GM19463 (cell line): ENCODE measurements around the gene ZBTB3.
A peak's percentile ranks its signal among the peaks of the same experiment; 100 is the strongest.
"Not testable (repeated sequence)": the region's sequence is repeated elsewhere in the genome, so short reads cannot be mapped to it uniquely, and the experiment has no call there.

Experiments used
- ATAC-seq: cut with Tn5 transposase; IDR thresholded peaks from one replicate; pipeline ENCODE4 v1.9.1; 2021; ENCODE audit warnings: mild to moderate bottlenecking, moderate library complexity; ENCODE audit not compliant: unreplicated experiment

ZBTB3 gene

DNA sequence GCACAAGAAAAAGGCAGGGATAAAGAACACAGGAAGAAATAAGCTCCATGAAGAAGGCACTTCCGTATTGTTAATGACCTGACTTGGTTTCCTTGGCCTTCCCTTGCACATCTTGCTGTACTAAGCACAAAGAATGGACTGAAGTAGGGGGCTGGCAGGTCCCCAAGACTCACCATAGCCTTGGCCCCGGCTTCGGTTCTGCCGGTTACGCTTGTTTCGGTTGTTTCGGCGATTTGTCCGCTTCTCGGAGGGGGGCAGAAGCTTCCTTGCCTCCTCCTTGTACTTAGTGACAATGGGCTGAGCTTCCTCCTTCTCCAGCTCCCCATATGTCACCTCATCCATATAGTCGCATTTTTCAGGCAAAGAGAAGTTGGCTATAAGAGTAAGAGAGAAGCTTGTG is 37.1 kb downstream of the ZBTB3 start:
- no peak for ATAC-seq

DNA sequence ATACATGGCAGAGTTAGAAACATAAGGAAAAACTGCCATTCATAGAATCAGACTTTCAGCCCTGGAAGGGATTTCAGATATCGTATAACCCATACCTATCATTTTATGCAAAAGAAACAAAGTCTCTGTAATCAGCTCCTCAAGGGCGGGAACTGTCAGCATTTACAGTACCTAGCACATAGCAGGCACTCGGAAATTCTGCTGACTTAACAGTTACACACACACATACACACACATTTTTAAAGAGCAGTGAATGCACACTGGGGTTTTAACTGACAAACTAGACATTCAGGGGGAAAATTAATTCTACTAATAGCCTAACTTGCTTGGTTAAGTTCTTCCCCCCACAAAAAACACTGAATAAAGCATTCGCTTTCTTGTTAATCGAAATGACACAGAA is 37.8 kb downstream of the ZBTB3 start:
- ATAC-seq = no peak

DNA sequence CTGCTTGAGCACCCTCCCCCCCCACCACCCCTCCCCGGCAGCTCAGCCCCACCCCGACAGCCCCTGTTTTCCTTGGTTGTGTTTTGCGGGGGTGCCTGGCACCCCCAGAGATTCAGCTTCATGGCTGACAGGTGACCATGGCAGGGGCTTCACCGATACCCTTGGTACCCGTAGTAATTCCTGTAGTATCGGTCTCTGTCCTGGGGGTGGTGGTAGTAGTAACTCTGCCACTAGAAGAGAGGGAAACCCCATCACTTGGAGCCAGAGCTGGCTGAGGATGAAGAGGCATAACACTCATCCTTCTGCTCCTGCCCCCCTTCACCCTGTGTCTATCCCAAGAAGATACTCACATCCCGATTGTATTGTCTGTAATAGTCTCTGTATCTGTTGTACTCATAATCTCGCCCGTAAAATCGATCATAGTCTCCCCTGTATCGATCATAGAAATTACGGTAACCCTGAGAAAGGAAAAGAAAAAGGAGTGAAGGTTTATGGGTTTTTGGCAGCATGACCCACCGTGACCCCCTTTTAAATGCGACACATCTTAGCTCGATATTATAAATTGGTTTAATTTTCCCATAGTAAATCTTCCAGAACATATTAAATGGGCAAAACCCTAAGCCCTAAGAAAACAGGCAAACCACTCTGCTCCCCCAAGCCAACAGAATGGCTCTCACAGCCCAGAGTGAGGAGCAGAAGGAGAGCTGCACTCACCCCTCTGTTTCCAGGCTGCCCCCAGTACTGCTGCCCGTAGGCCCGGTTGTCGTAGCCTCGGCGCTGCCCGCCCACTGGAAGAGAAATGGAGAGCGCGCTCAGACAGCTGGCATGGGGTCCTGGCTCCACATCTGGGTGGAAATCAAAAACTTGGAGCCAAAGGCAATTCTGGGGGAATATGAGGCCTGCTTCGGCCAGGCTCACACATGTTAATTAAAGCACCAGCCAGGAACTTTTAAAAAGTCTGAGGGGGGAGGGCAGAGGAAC is 38.5 kb downstream of the ZBTB3 start:
- no peak for ATAC-seq

DNA sequence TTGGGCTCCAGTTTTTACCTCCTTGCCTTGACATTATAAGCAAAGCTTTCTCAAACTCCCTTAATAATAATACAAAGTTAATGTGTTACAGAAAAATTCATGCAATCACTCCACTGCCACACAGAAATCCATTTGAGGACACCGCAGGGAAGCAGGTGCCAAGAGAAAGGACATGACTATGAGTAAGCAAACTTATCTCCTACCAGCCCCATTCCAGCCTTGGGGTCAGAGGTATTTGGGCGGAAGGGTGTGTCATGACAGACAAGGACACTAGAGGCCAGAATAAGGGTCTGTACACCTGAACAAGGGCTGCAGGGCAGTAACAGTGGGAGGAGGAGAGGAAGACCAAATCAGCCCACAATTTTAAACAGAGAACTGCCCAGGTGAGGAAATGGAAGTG is 40.6 kb downstream of the ZBTB3 start:
- no peak for ATAC-seq

DNA sequence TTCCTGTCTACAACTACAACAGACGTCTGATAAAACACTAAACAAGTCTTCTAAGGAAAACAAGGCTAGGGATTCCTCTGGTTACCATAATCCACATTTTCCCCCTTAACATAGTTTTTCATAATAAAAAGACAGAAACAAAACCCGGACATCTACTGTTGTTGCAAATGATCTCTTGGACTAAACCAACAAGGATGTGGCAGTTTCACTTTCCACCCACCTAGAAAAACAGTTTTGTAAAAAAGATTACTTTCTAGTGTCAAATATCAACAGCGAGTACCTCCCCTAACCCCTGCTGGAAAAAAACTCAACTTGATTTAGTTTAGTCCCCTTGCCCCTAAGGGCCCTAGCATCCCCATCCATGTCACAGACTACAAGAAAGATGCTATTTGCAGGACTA is 41.1 kb downstream of the ZBTB3 start:
- ATAC-seq = no peak

DNA sequence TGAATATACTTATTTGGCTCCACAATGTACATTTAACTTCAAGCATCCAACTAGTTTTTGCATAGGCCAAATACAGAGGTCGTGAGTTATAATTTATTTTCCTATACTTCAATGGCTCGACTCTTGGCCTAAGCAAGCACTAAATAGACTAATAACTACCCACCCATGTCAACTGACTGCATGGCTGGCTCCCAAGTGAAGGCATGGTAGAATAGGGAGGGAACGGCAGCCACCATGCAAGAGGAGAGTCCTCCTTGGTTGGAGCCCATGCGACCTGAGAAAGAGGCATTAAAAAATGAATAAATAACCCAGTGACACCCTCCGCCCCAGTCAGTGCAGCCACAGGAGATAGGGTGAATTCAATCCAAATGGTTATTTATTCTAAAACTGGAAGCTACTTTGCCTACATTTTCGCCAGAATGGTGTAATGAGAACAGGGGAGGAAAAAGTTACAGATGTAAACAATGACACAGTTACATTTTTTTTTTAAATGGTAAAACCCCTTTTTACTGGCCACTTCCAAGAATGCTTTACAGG is 41.6 kb downstream of the ZBTB3 start:
- ATAC-seq = no peak

DNA sequence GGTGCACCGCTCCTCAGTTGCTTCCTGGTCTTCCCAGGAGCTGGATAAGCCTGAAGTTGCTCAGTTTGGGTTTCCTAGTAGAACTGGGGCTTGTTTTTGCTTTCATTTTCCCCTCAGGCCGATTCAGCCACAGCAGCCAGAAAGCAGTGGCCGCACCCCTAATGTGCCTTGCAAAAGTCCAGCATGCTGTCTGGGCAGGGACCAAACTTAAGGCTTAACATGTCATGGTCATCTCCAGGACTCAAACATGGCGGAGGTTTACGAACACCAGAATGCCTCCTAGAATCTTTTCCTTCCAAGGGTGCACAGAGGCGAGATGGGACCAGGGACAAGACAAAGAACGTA is 44.0 kb downstream of the ZBTB3 start:
- no peak for ATAC-seq

- ATAC-seq = peak; percentile 57
Observed at GRCh38 chr11:62709247-62710000, 44.5 kb downstream of the ZBTB3 start.

GRCh38 chr11:62708793-62709192 is 45.2 kb downstream of the ZBTB3 start:
- ATAC-seq = no peak

- ATAC-seq = no peak
Observed at GRCh38 chr11:62708392-62708791, 45.6 kb downstream of the ZBTB3 start.

DNA sequence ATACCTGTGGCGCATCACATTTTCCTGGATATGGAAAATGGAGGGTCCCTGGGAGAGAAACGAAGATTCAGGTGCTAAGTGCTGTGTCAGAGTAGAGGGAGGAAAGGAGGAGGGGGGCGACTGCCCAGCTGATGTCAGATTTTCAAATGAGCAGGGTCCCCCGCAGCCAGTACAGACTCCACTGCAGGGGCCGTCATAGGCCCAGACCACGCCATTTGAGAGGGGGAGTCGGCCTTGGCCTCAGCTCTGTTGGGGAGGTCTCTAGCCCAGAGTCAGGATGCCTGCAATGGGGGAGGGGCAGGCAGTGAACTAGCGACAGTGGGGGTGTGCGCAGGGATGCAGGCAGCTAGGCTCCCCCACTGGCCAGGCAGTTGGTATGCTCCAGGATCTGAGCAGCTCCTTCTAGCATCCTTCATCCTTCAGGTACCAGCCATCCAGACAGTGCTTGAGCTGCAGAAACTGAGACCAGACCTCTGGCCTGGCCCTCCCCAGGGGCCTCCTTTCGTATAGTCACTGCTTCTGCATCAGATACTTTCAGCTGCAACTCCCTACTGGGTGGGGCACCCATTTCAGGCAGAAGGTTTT is 46.6 kb downstream of the ZBTB3 start, which contains the start of the genes BSCL2 and GNG3:
Gene BSCL2, minus strand, starts transcription at position 148 of the 585 bp plus-strand sequence. CDS start 229 bp downstream, outside the sequence.
Gene GNG3, plus strand, starts transcription at position 400 of the 585 bp plus-strand sequence. CDS start 620 bp downstream, outside the sequence.
- ATAC-seq = no peak

- ATAC-seq = no peak
Observed at GRCh38 chr11:62706850-62707247, 47.1 kb downstream of the ZBTB3 start.

DNA sequence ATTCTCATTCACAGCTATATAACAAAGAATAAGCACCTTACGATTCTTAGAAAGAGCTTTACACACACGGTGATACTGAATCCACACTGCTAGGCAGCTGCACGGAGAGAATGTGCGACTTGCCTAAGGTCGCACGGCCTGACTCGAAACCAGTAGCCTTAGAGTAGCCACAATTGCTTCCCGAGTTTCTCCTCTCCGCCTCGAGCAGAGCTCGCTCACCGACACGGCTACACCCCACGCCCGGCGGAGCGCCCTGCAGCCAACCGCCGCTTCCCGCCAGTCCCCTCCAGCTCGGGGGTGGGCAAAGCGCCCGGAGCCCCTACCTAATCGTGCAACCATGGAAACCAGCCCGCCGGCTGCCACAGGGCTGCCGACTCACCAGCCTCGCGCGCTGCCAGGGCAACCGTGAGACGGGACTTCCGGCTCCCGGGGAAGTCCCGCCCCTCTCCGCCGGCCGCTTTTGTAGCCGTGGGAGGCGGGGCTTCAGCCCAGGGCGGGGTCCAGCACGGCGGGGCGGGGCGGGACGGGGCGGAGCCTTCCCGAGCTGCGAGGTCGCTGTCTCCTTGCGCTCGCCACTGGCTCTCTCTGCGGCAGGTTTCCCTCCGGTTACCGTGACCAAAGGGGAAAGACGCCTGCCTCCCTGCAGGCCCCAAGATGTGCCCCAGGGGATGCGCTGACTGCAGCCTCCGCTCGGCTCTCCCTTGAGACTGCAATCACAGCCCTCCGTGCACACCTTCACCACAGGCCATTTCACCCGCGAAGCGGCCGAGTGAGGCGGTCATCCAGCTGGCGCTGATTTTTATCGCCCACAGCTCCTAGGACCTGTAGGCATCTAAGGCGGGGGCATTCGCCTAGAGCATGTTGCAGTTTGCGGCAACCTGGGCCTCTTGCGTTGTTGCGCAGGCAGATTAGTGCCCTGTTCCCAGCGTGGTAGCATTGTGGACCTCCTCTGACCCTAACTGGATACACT is 47.8 kb downstream of the ZBTB3 start:
- peak; percentile 60 for ATAC-seq

GRCh38 chr11:62705413-62705812 is 48.5 kb downstream of the ZBTB3 start:
- no peak for ATAC-seq

DNA sequence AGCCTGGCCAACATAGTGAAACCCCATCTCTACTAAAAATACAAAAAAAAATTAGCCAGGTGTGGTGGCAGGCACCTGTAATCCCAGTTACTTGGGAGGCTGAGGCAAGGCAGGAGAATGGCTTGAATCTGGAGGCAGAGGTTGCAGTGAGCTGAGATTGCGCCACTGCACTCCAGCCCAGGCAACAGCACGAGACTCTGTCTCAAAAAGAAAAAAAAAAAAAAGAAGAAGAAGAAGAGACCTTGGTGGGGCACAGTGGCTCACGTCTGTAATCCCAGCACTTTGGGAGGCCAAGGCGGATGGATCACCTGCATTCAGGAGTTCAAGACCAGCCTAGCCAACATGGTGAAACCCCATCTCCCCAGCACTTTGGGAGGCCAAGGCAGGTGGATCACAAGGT is 50.0 kb downstream of the ZBTB3 start:
- not testable (repeated sequence) for ATAC-seq

- no peak for ATAC-seq
Observed at GRCh38 chr11:62702246-62702645, 51.7 kb downstream of the ZBTB3 start.
